HEK293 (cell line): ENCODE measurements around the gene PLOD2.

Experiments
- CTCF ChIA-PET: fragments of 350-600 bp; formaldehyde crosslinking; extraction: SDS; loops from one replicate; lab custom pipeline; 2021; ENCODE audit warnings: antibody characterized with exemption; lab: Yijun Ruan, JAX
- POLR2A ChIA-PET: fragments of 300-600 bp; formaldehyde crosslinking; extraction: SDS; loops from one replicate; lab custom pipeline; 2020; ENCODE audit warnings: antibody characterized with exemption, inconsistent platforms; lab: Yijun Ruan, JAX
- H3K27ac ChIP-seq: fragments of 200-500 bp; sonication (Bioruptor generic); 2 replicates; pipeline ENCODE4 v1.5.1; 2014; ENCODE audit warnings: low read depth, low read length, control low read depth, inconsistent platforms; ENCODE audit errors: extremely low read depth
- H3K36me3 ChIP-seq, 2 experiments: fragments of 200-500 bp in 1 of 2; sonication (Bioruptor generic) in 1 of 2; 1 replicate in 1 of 2; 2 replicates in 1 of 2; pipeline ENCODE4 v1.5.1; 2014 to 2017; ENCODE audit warnings: inconsistent platforms in 2 of 2, low read length in 2 of 2; ENCODE audit not compliant: control insufficient read depth in 2 of 2, insufficient read depth in 1 of 2
- H3K4me1 ChIP-seq: fragments of 200-500 bp; sonication (Bioruptor generic); 2 replicates; pipeline ENCODE4 v1.5.1; 2014; ENCODE audit warnings: mild to moderate bottlenecking, low read length, inconsistent platforms; ENCODE audit not compliant: control insufficient read depth, insufficient read depth
- H3K4me3 ChIP-seq: 2 replicates; pipeline ENCODE4 v1.5.1; 2011; ENCODE audit warnings: low read depth, mild to moderate bottlenecking, control low read depth, low read length, moderate library complexity
- H3K9me3 ChIP-seq: fragments of 200-500 bp; sonication (Bioruptor generic); 2 replicates; pipeline ENCODE4 v1.5.1; 2014; ENCODE audit warnings: low read depth, low read length, inconsistent platforms; ENCODE audit not compliant: control insufficient read depth, insufficient read depth
- CTCF ChIP-seq: fragments of 450-650 bp; formaldehyde crosslinking; IDR thresholded peaks from 2 replicates; pipeline ENCODE4 v1.5.1; 2016; ENCODE audit warnings: missing biosample characterization, missing genetic modification characterization
- EGR2 ChIP-seq: fragments of 450-650 bp; formaldehyde crosslinking; IDR thresholded peaks from 2 replicates; pipeline ENCODE4 v1.5.1; 2016; ENCODE audit warnings: low read depth, missing biosample characterization, missing genetic modification characterization
- GLIS2 ChIP-seq: fragments of 450-650 bp; formaldehyde crosslinking; IDR thresholded peaks from 2 replicates; pipeline ENCODE4 v1.5.1; 2016; ENCODE audit warnings: missing biosample characterization, missing genetic modification characterization
- HIC1 ChIP-seq: fragments of 450-650 bp; formaldehyde crosslinking; IDR thresholded peaks from 2 replicates; pipeline ENCODE4 v1.5.1; 2016; ENCODE audit warnings: missing biosample characterization, missing genetic modification characterization
- KLF17 ChIP-seq: fragments of 450-650 bp; formaldehyde crosslinking; IDR thresholded peaks from 2 replicates; pipeline ENCODE4 v1.5.1; 2016; ENCODE audit warnings: missing biosample characterization, missing genetic modification characterization
- SETDB1 ChIP-seq: IDR thresholded peaks from one replicate; pipeline ENCODE4 v1.6.1; 2017; ENCODE audit warnings: mild to moderate bottlenecking, low read length, moderate library complexity, mixed read lengths; ENCODE audit not compliant: insufficient read length
- ZBTB26 ChIP-seq: fragments of 450-650 bp; formaldehyde crosslinking; optimal IDR thresholded peaks from 2 replicates; pipeline ENCODE3; 2016; ENCODE audit warnings: missing biosample characterization, mild to moderate bottlenecking, missing genetic modification characterization
- ZFP69B ChIP-seq: fragments of 450-650 bp; formaldehyde crosslinking; IDR thresholded peaks from 2 replicates; pipeline ENCODE4 v1.5.1; 2016; ENCODE audit warnings: missing biosample characterization, missing genetic modification characterization
- ZNF221 ChIP-seq: fragments of 450-650 bp; formaldehyde crosslinking; IDR thresholded peaks from 2 replicates; pipeline ENCODE4 v1.5.1; 2017; ENCODE audit warnings: missing biosample characterization, missing genetic modification characterization, borderline replicate concordance
- ZNF366 ChIP-seq: fragments of 450-650 bp; formaldehyde crosslinking; conservative IDR thresholded peaks from 2 replicates; pipeline ENCODE4 v1.5.1; 2016; ENCODE audit warnings: missing biosample characterization, missing genetic modification characterization
- ZNF416 ChIP-seq: fragments of 450-650 bp; formaldehyde crosslinking; IDR thresholded peaks from 2 replicates; pipeline ENCODE4 v1.5.1; 2016; ENCODE audit warnings: missing biosample characterization, missing genetic modification characterization
- ZNF449 ChIP-seq: fragments of 450-650 bp; formaldehyde crosslinking; IDR thresholded peaks from 2 replicates; pipeline ENCODE4 v1.5.1; 2017; ENCODE audit warnings: missing biosample characterization, mild to moderate bottlenecking, missing genetic modification characterization, moderate library complexity
- ZNF529 ChIP-seq: fragments of 450-650 bp; formaldehyde crosslinking; IDR thresholded peaks from 2 replicates; pipeline ENCODE4 v1.5.1; 2017; ENCODE audit warnings: missing genetic modification characterization, missing biosample characterization; ENCODE audit not compliant: insufficient replicate concordance
- ZNF548 ChIP-seq: fragments of 450-650 bp; formaldehyde crosslinking; IDR thresholded peaks from 2 replicates; pipeline ENCODE4 v1.5.1; 2016; ENCODE audit warnings: missing biosample characterization, missing genetic modification characterization
- ZNF623 ChIP-seq: fragments of 450-650 bp; formaldehyde crosslinking; IDR thresholded peaks from 2 replicates; pipeline ENCODE4 v1.5.1; 2016; ENCODE audit warnings: missing biosample characterization, missing genetic modification characterization
- TF ChIP-seq, protein P1 (sequence below): fragments of 450-650 bp; formaldehyde crosslinking; IDR thresholded peaks from 2 replicates; pipeline ENCODE4 v1.5.1; 2017; ENCODE audit warnings: missing biosample characterization, missing genetic modification characterization

The PLOD2 gene

DNA sequence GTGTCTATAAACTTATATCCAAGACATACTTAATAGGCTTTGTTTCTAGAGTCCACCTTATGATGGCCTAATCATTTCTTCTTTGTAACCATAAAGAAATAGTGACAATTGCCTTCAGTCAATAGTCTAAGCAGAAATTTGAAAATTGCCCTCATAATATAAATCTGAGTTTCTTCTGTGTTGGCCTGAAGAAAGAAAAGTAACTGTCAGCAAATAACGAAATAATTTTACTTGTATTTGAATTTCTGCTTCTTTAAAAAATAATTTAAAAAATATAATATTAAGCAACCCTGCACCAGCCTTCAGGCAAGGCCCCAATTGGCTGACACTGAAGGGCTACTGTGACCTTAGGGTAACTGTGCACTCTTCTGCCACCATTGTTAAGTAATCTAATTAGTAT lies 113.5 kb downstream of the PLOD2 start:
- no peak for TF ChIP-seq HIC1 (tag by site-specific recombination)
- no peak for TF ChIP-seq ZBTB26 (tag by site-specific recombination)
- no peak for TF ChIP-seq ZNF416 (tag by site-specific recombination)
- no peak for TF ChIP-seq KLF17 (tag by site-specific recombination)
- TF ChIP-seq, protein P1, sequence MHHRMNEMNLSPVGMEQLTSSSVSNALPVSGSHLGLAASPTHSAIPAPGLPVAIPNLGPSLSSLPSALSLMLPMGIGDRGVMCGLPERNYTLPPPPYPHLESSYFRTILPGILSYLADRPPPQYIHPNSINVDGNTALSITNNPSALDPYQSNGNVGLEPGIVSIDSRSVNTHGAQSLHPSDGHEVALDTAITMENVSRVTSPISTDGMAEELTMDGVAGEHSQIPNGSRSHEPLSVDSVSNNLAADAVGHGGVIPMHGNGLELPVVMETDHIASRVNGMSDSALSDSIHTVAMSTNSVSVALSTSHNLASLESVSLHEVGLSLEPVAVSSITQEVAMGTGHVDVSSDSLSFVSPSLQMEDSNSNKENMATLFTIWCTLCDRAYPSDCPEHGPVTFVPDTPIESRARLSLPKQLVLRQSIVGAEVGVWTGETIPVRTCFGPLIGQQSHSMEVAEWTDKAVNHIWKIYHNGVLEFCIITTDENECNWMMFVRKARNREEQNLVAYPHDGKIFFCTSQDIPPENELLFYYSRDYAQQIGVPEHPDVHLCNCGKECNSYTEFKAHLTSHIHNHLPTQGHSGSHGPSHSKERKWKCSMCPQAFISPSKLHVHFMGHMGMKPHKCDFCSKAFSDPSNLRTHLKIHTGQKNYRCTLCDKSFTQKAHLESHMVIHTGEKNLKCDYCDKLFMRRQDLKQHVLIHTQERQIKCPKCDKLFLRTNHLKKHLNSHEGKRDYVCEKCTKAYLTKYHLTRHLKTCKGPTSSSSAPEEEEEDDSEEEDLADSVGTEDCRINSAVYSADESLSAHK (tag by site-specific recombination) = no peak
- no peak for TF ChIP-seq ZNF221 (tag by site-specific recombination)
- TF ChIP-seq EGR2 = no peak
- no peak for TF ChIP-seq CTCF (tag by site-specific recombination)
- TF ChIP-seq ZNF366 (tag by site-specific recombination) = no peak
- no peak for TF ChIP-seq ZNF623
- no peak for TF ChIP-seq ZNF529 (tag by site-specific recombination)
- no peak for TF ChIP-seq ZNF548 (tag by site-specific recombination)
- no peak for TF ChIP-seq ZNF449 (tag by site-specific recombination)
- no peak for TF ChIP-seq SETDB1
- TF ChIP-seq ZFP69B (tag by site-specific recombination) = no peak
- TF ChIP-seq GLIS2 (tag by site-specific recombination) = no peak
- TF ChIP-seq, all 188 proteins: peak for 0
- H3K36me3 ChIP-seq = no peaks in the 10 kb centered on the region
- H3K27ac ChIP-seq = no peak overlapping the region
- H3K9me3 ChIP-seq = no peaks in the 10 kb centered on the region
- POLR2A ChIA-PET = no interaction called here
- no peaks in the 10 kb centered on the region for H3K4me1 ChIP-seq
- CTCF ChIA-PET = no interaction called here
- no peak overlapping the region for H3K4me3 ChIP-seq
